ENCODE data around the gene GRIK4.

GRIK4 gene

GRCh38 chr11:120571476-120571875 lies 59.9 kb downstream of the GRIK4 start:
- TF ChIP-seq CTCF (IDR thresholded peaks at IDR 0.05; ENCODE audit: insufficient read depth, low read depth, low read length, missing control alignments) = no peak
- no peak overlapping the region for H3K4me3 ChIP-seq (ENCODE audit: low read depth, low read length)
- DNase-seq (ENCODE audit: low read depth) = no peak

GRCh38 chr11:120573756-120574354 lies 62.3 kb downstream of the GRIK4 start:
- TF ChIP-seq CTCF (IDR thresholded peaks at IDR 0.05; ENCODE audit: insufficient read depth, low read depth, low read length, missing control alignments) = no peak
- no peak overlapping the region for H3K4me3 ChIP-seq (ENCODE audit: low read depth, low read length)
- DNase-seq (ENCODE audit: low read depth) = no peak

GRCh38 chr11:120574876-120575275 lies 63.3 kb downstream of the GRIK4 start:
- DNase-seq (ENCODE audit: low read depth) = no peak
- no peak overlapping the region for H3K4me3 ChIP-seq (ENCODE audit: low read depth, low read length)
- TF ChIP-seq CTCF (IDR thresholded peaks at IDR 0.05; ENCODE audit: insufficient read depth, low read depth, low read length, missing control alignments) = no peak

- no peak for DNase-seq (ENCODE audit: low read depth)
- no peak overlapping the region for H3K4me3 ChIP-seq (ENCODE audit: low read depth, low read length)
- TF ChIP-seq CTCF (IDR thresholded peaks at IDR 0.05; ENCODE audit: insufficient read depth, low read depth, low read length, missing control alignments) = no peak
Observed at GRCh38 chr11:120575461-120575860, 63.9 kb downstream of the GRIK4 start.

GRCh38 chr11:120576606-120577005 lies 65.1 kb downstream of the GRIK4 start:
- H3K4me3 ChIP-seq (ENCODE audit: low read depth, low read length) = no peak overlapping the region
- no peak for TF ChIP-seq CTCF (IDR thresholded peaks at IDR 0.05; ENCODE audit: insufficient read depth, low read depth, low read length, missing control alignments)
- no peak for DNase-seq (ENCODE audit: low read depth)

GRCh38 chr11:120577041-120577440 lies 65.5 kb downstream of the GRIK4 start:
- H3K4me3 ChIP-seq (ENCODE audit: low read depth, low read length) = no peak overlapping the region
- DNase-seq (ENCODE audit: low read depth) = no peak
- TF ChIP-seq CTCF (IDR thresholded peaks at IDR 0.05; ENCODE audit: insufficient read depth, low read depth, low read length, missing control alignments) = no peak

Measured in GM12865 (cell line).